ENCODE results near the gene NCOA1.
"Not testable (repeated sequence)": the region's sequence is repeated elsewhere in the genome, so short reads cannot be mapped to it uniquely, and the experiment has no call there.

Gene NCOA1

GRCh38 chr2:24644032-24644431 is 153.0 kb downstream of the NCOA1 start:
- DNase-seq: no peak

- DNase-seq: no peak
These were observed 160.1 kb downstream of the NCOA1 start for GRCh38 chr2:24650997-24651642.

- DNase-seq: no peak
These were observed 160.6 kb downstream of the NCOA1 start for GRCh38 chr2:24651643-24652003.

- DNase-seq: no peak
These were observed 161.5 kb downstream of the NCOA1 start for GRCh38 chr2:24652265-24653182.

GRCh38 chr2:24657818-24658217 is 166.8 kb downstream of the NCOA1 start:
- no peak for DNase-seq

GRCh38 chr2:24658531-24659202 is 167.6 kb downstream of the NCOA1 start:
- DNase-seq: no peak

GRCh38 chr2:24659862-24660261 is 168.8 kb downstream of the NCOA1 start:
- no peak for DNase-seq

- no peak for DNase-seq
These were observed 176.5 kb downstream of the NCOA1 start for GRCh38 chr2:24667542-24667941.

GRCh38 chr2:24671230-24671629 is 180.2 kb downstream of the NCOA1 start:
- DNase-seq: no peak

GRCh38 chr2:24672589-24672988 is 181.5 kb downstream of the NCOA1 start:
- DNase-seq: peak; percentile 5

- no peak for DNase-seq
These were observed 184.3 kb downstream of the NCOA1 start for GRCh38 chr2:24675338-24675737.

- no peak for DNase-seq
These were observed 185.4 kb downstream of the NCOA1 start for GRCh38 chr2:24676493-24676892.

GRCh38 chr2:24678066-24678465 is 187.0 kb downstream of the NCOA1 start:
- DNase-seq: not testable (repeated sequence)

GRCh38 chr2:24680196-24680595 is 189.1 kb downstream of the NCOA1 start:
- DNase-seq: no peak

- DNase-seq: no peak
These were observed 191.2 kb downstream of the NCOA1 start for GRCh38 chr2:24682304-24682703.

GRCh38 chr2:24683408-24683807 is 192.4 kb downstream of the NCOA1 start:
- DNase-seq: no peak

- DNase-seq: no peak
These were observed 199.5 kb downstream of the NCOA1 start for GRCh38 chr2:24690524-24690923.

GRCh38 chr2:24691806-24692205 is 200.8 kb downstream of the NCOA1 start:
- no peak for DNase-seq

GRCh38 chr2:24697792-24698191 is 206.7 kb downstream of the NCOA1 start:
- no peak for DNase-seq

GRCh38 chr2:24702800-24703199 is 211.7 kb downstream of the NCOA1 start:
- no peak for DNase-seq

- DNase-seq: no peak
These were observed 213.6 kb downstream of the NCOA1 start for GRCh38 chr2:24704692-24705091.

- no peak for DNase-seq
These were observed 216.1 kb downstream of the NCOA1 start for GRCh38 chr2:24707143-24707542.

- DNase-seq: no peak
These were observed 217.6 kb downstream of the NCOA1 start for GRCh38 chr2:24708537-24709152.

All from stimulated activated CD4-positive, alpha-beta T cell treated with anti-CD3 and anti-CD28 coated beads, Interleukin-1b, Interleukin-23, amount 100 ng/mL, for 48 hours (primary cell).